Fibroblast of pulmonary artery (primary cell): ENCODE results near the gene ACADVL.

Experiments
- DNase-seq: peaks from one replicate; pipeline ENCODE4 v3.0.0-alpha.2; 2010; ENCODE audit warnings: low read depth
- H3K4me3 ChIP-seq: replicated peaks from 2 replicates; pipeline ENCODE4 v1.5.1; 2011; ENCODE audit warnings: low read depth, mild to moderate bottlenecking, control low read depth, low read length, moderate library complexity
- CTCF ChIP-seq: IDR thresholded peaks from 2 replicates; pipeline ENCODE4 v1.5.1; 2011; ENCODE audit warnings: mild to moderate bottlenecking, control low read depth, low read length, inconsistent platforms; ENCODE audit errors: missing control alignments

Gene ACADVL

GRCh38 chr17:7237266-7237760 is 17.6 kb downstream of the ACADVL start:
- peak overlapping the region; percentile 71 for H3K4me3 ChIP-seq
- DNase-seq = no peak
- TF ChIP-seq CTCF = no peak

- TF ChIP-seq CTCF = no peak
- H3K4me3 ChIP-seq = peak overlapping the region; percentile 71
Measured at GRCh38 chr17:7237761-7238419, 18.2 kb downstream of the ACADVL start.

GRCh38 chr17:7238420-7239090 is 18.8 kb downstream of the ACADVL start:
- peak overlapping the region; percentile 71 for H3K4me3 ChIP-seq
- DNase-seq = no peak
- TF ChIP-seq CTCF = no peak

More at GRCh38 chr17:7237761-7238419, 18.2 kb downstream of the ACADVL start:
- peak; percentile 67 for DNase-seq

GRCh38 chr17:7239091-7240027 is 19.6 kb downstream of the ACADVL start, which contains the start of gene PHF23:
TSS of gene PHF23 (minus strand) at chr17:7239457. CDS start at chr17:7239279, 178 bp downstream.
- peak; percentile 99 for DNase-seq
- no peak for TF ChIP-seq CTCF
- H3K4me3 ChIP-seq = peak within 1 kb of the TSS; percentile 81

GRCh38 chr17:7240375-7240774 is 20.6 kb downstream of the ACADVL start:
- DNase-seq = no peak
- H3K4me3 ChIP-seq = peak overlapping the region; percentile 81
- TF ChIP-seq CTCF = no peak

GRCh38 chr17:7241090-7241733 is 21.5 kb downstream of the ACADVL start:
- H3K4me3 ChIP-seq = peak overlapping the region; percentile 81

More at GRCh38 chr17:7241090-7241733, 21.5 kb downstream of the ACADVL start:
- TF ChIP-seq CTCF = no peak
- no peak for DNase-seq
